OCI-LY7 (cell line): ENCODE measurements around the gene TMEM94. TPM values are rescaled to one million over a fixed set of nuclear protein-coding genes. Genes with fewer than 3 reads are reported as not detected.

Experiments
- BruUV-seq: library from RNA; stranded (reverse); fragments of 400-500 nt; replicated peaks from 2 replicates; lab custom pipeline; 2021; lab: Mats Ljungman, UMichigan
- CTCF ChIA-PET: fragments of 300-600 bp; sonication (Branson Sonifier 250); formaldehyde crosslinking; loops from one replicate; lab custom pipeline; 2022; ENCODE audit warnings: antibody characterized with exemption; ENCODE audit not compliant: unreplicated experiment; lab: Charles Lee
- POLR2A ChIA-PET: fragments of 300-600 bp; sonication (Branson Sonifier 250); formaldehyde crosslinking; loops from one replicate; lab custom pipeline; 2022; ENCODE audit warnings: antibody characterized with exemption; lab: Charles Lee
- DNase-seq: peaks from one replicate; pipeline ENCODE4 v3.0.0-alpha.2; 2015; ENCODE audit warnings: low spot score
- H2AFZ ChIP-seq: fragments of 200-600 bp; sonication (generic), shearing (Covaris generic); 2 replicates; pipeline ENCODE4 v1.6.1; 2014; ENCODE audit warnings: mild to moderate bottlenecking, antibody characterized with exemption, low read length, moderate library complexity
- H3K27ac ChIP-seq: fragments of 200-600 bp; sonication (generic); 2 replicates; pipeline ENCODE4 v1.5.1; 2014; ENCODE audit warnings: mixed run types, low read depth, mild to moderate bottlenecking, moderate library complexity, low read length, inconsistent platforms; ENCODE audit not compliant: poor library complexity, severe bottlenecking
- H3K36me3 ChIP-seq: fragments of 200-600 bp; sonication (generic); 2 replicates; pipeline ENCODE4 v1.6.1; 2014; ENCODE audit warnings: mild to moderate bottlenecking, antibody characterized with exemption, low read length, moderate library complexity, mixed read lengths; ENCODE audit not compliant: insufficient read depth
- H3K4me1 ChIP-seq: fragments of 200-600 bp; sonication (generic); 2 replicates; pipeline ENCODE4 v1.5.1; 2014; ENCODE audit warnings: mild to moderate bottlenecking, low read length; ENCODE audit not compliant: insufficient read depth, poor library complexity, severe bottlenecking
- H3K4me2 ChIP-seq: fragments of 200-600 bp; sonication (generic); 2 replicates; pipeline ENCODE4 v1.6.1; 2014; ENCODE audit warnings: mild to moderate bottlenecking, low read length
- H3K4me3 ChIP-seq: fragments of 200-600 bp; sonication (generic); 2 replicates; pipeline ENCODE4 v1.5.1; 2014; ENCODE audit warnings: mild to moderate bottlenecking, low read depth, low read length; ENCODE audit not compliant: poor library complexity, severe bottlenecking
- H3K79me2 ChIP-seq: fragments of 200-600 bp; sonication (generic); 2 replicates; pipeline ENCODE4 v1.6.1; 2016; ENCODE audit warnings: low read depth, mild to moderate bottlenecking, low read length, moderate library complexity, mixed read lengths; ENCODE audit not compliant: insufficient read depth
- H3K9me2 ChIP-seq: fragments of 200-600 bp; sonication (generic); 2 replicates; pipeline ENCODE4 v1.6.1; 2016; ENCODE audit warnings: mild to moderate bottlenecking, low read length, mixed read lengths; ENCODE audit not compliant: insufficient read depth
- H3K9me3 ChIP-seq: fragments of 200-600 bp; sonication (generic); 2 replicates; pipeline ENCODE4 v1.6.1; 2014; ENCODE audit warnings: mild to moderate bottlenecking, mixed run types, low read length, mixed read lengths
- H4K20me1 ChIP-seq: fragments of 200-600 bp; sonication (generic); 2 replicates; pipeline ENCODE4 v1.6.1; 2014; ENCODE audit warnings: mild to moderate bottlenecking, antibody characterized with exemption, low read length, moderate library complexity, mixed read lengths; ENCODE audit not compliant: insufficient read depth
- CTCF ChIP-seq: fragments of 200-600 bp; sonication (generic); conservative IDR thresholded peaks from 2 replicates; pipeline ENCODE4 v1.5.1; 2014; ENCODE audit warnings: mild to moderate bottlenecking, antibody characterized with exemption, low read length, moderate library complexity, mixed read lengths
- EZH2phosphoT487 ChIP-seq: fragments of 200-600 bp; sonication (generic); IDR thresholded peaks from 2 replicates; pipeline ENCODE4 v1.6.1; 2018; ENCODE audit warnings: low read depth, borderline replicate concordance, mild to moderate bottlenecking, mixed run types, antibody characterized with exemption, low read length, moderate library complexity, mixed read lengths
- intact Hi-C: fragments of 100-400 bp; cut with micrococcal nuclease; formaldehyde crosslinking; loops from one replicate; pipeline ENCODE4 v1.10.0; 2022; ENCODE audit not compliant: unreplicated experiment
- total RNA-seq, 2 experiments: library from RNA; depleted of rRNA in 1 of 2; stranded (reverse); fragments of >200 nt in 1 of 2; shearing (Covaris generic) in 1 of 2; gene quantifications; 2 replicates each; pipeline ENCODE4 v1.2.3, GENCODE V29; 2014 to 2022

The TMEM94 gene
- total RNA-seq, 2 experiments from 2014 or later = 60.6 to 121 TPM

- POLR2A ChIA-PET = interaction anchor here (0.6 to 1.0 kb wide), 6 partner anchors 23 to 140 kb away, joined by 3 to 5 read pairs (median 3); partner anchors contain the start of genes GRB2, SLC25A19 and TMEM94
- BruUV-seq = no TSS peak
- no peak for TF ChIP-seq CTCF
- TF ChIP-seq EZH2phosphoT487 = no peak
Observed at GRCh38 chr17:75428543-75429469, 27.6 kb upstream of the TMEM94 start.

GRCh38 chr17:75430159-75430974 is 26.1 kb upstream of the TMEM94 start:
- no TSS peak for BruUV-seq
- no peak overlapping the region for H3K4me2 ChIP-seq
- POLR2A ChIA-PET = interaction anchor here (0.6 to 1.3 kb wide), 5 partner anchors 25 to 361 kb away, joined by 3 to 6 read pairs (median 4); partner anchors contain the start of genes GRB2 and TMEM94

More at GRCh38 chr17:75428543-75429469, 27.6 kb upstream of the TMEM94 start:
- no peaks in the 10 kb centered on the region for H3K79me2 ChIP-seq
- H3K4me3 ChIP-seq = no peak overlapping the region
- H2AFZ ChIP-seq = no peak overlapping the region
- H3K36me3 ChIP-seq = no peaks in the 10 kb centered on the region
- H3K4me1 ChIP-seq = peaks cover 7% of the 10 kb centered on the region
- no peaks in the 10 kb centered on the region for H3K9me2 ChIP-seq
- no peak overlapping the region for H3K4me2 ChIP-seq
- no peaks in the 10 kb centered on the region for H3K9me3 ChIP-seq
- CTCF ChIA-PET = interaction anchor here (0.5 to 0.6 kb wide), 2 partner anchors 158 to 335 kb away, joined by 3 to 4 read pairs; no protein-coding TSS in a partner anchor
- intact Hi-C loops = loop anchor here (5.0 kb wide), 1 partner anchor 323 kb away; no protein-coding TSS in a partner anchor
- H3K27ac ChIP-seq = no peak overlapping the region
- no peak for DNase-seq
- H4K20me1 ChIP-seq = no peaks in the 10 kb centered on the region

More at GRCh38 chr17:75430159-75430974, 26.1 kb upstream of the TMEM94 start:
- no peaks in the 10 kb centered on the region for H3K9me3 ChIP-seq
- DNase-seq = no peak
- no peak overlapping the region for H3K27ac ChIP-seq
- TF ChIP-seq CTCF = no peak
- TF ChIP-seq EZH2phosphoT487 = no peak
- no peaks in the 10 kb centered on the region for H3K9me2 ChIP-seq
- H3K36me3 ChIP-seq = no peaks in the 10 kb centered on the region
- CTCF ChIA-PET = interaction anchor here (0.6 to 1.0 kb wide), 2 partner anchors 13 to 206 kb away, joined by 3 read pairs; no protein-coding TSS in a partner anchor
- no peaks in the 10 kb centered on the region for H4K20me1 ChIP-seq
- no peak overlapping the region for H2AFZ ChIP-seq
- H3K79me2 ChIP-seq = no peaks in the 10 kb centered on the region
- H3K4me1 ChIP-seq = peaks cover 7% of the 10 kb centered on the region
- H3K4me3 ChIP-seq = no peak overlapping the region
- intact Hi-C loops = no loop called here
